ENCODE data around the gene ZNF862. TPM values are rescaled to one million over a fixed set of nuclear protein-coding genes. Genes with fewer than 3 reads are reported as not detected.

ZNF862 gene
- total and polyA plus RNA-seq, 10 of the 15 experiments (the other 5 are each of a cell fraction or from before 2014, with no cell fraction given) = 0.49 to 7.7 (median 3.5) TPM

- TF ChIP-seq CUX1 (IDR thresholded peaks at IDR 0.05; ENCODE audit: insufficient replicate concordance, low read depth, low read length) (no peak), DPF2 (IDR thresholded peaks at IDR 0.05) (peak; percentile 78; the same call in 1 of the 2 replicates), BMI1 (IDR thresholded peaks at IDR 0.05; ENCODE audit: borderline replicate concordance) (no peak), IKZF1 (conservative IDR thresholded peaks at IDR 0.05) (peak; percentile 100), BCL11A (IDR thresholded peaks at IDR 0.05; ENCODE audit: low read depth, low read length) (no peak), CHD4 (IDR thresholded peaks at IDR 0.05) (no peak), ZNF384 (IDR thresholded peaks at IDR 0.05; ENCODE audit: borderline replicate concordance, low read depth, low read length) (no peak), IKZF2 (IDR thresholded peaks at IDR 0.05) (no peak), USF2 (IDR thresholded peaks at IDR 0.05; ENCODE audit: borderline replicate concordance, low read depth, low read length) (no peak), MXI1 (IDR thresholded peaks at IDR 0.05; ENCODE audit: low read depth, low read length) (no peak), ZBTB11 (CRISPR knock-in tag; IDR thresholded peaks at IDR 0.05) (no peak), TCF7 (IDR thresholded peaks at IDR 0.05; ENCODE audit: borderline replicate concordance) (no peak), ZNF207 (IDR thresholded peaks at IDR 0.05; ENCODE audit: borderline replicate concordance) (no peak), JUND (IDR thresholded peaks at IDR 0.05; ENCODE audit: low read depth, low read length) (no peak), PRDM15 (CRISPR knock-in tag; IDR thresholded peaks at IDR 0.05) (no peak), NR2C2 (IDR thresholded peaks at IDR 0.05; ENCODE audit: borderline replicate concordance, control insufficient read depth, insufficient read length, low read depth) (no peak)
Measured at GRCh38 chr7:149873074-149873969, 35.1 kb downstream of the ZNF862 start, which contains the start of gene ATP6V0E2 (continued).

Measured in GM12878 (cell line).